Astrocyte (in vitro differentiated cells and primary cell): ENCODE data around the gene FABP1. TPM values are rescaled to one million over a fixed set of nuclear protein-coding genes. Genes with fewer than 3 reads are reported as not detected.

Source experiments
- DNase-seq: peaks from one replicate; pipeline ENCODE4 v3.0.0-alpha.2; 2010; ENCODE audit warnings: low read depth
- FAIRE-seq: peaks from 2 replicates; lab custom pipeline; 2011; peaks lifted over from hg19 to GRCh38; lab: Jason Lieb, UNC
- H2AFZ ChIP-seq: 2 replicates; pipeline ENCODE4 v1.6.0; 2012; ENCODE audit warnings: low read depth, low read length, inconsistent platforms
- H3K27ac ChIP-seq: 2 replicates; pipeline ENCODE4 v1.5.1; 2011; ENCODE audit warnings: low read depth, low read length, inconsistent platforms
- H3K27me3 ChIP-seq: 2 replicates; pipeline ENCODE4 v1.6.0; 2011; ENCODE audit warnings: low read length, inconsistent platforms; ENCODE audit not compliant: insufficient read depth
- H3K36me3 ChIP-seq: 2 replicates; pipeline ENCODE4 v1.5.1; 2011; ENCODE audit warnings: low read length, inconsistent platforms; ENCODE audit not compliant: insufficient read depth
- H3K4me1 ChIP-seq: 2 replicates; pipeline ENCODE4 v1.5.1; 2011; ENCODE audit warnings: low read length, inconsistent platforms; ENCODE audit not compliant: insufficient read depth
- H3K4me2 ChIP-seq: 2 replicates; pipeline ENCODE4 v1.6.0; 2012; ENCODE audit warnings: low read length, inconsistent platforms
- H3K4me3 ChIP-seq: 2 replicates; pipeline ENCODE4 v1.5.1; 2011; ENCODE audit warnings: low read depth, mild to moderate bottlenecking, low read length, inconsistent platforms; ENCODE audit not compliant: insufficient read depth
- H3K79me2 ChIP-seq: 2 replicates; pipeline ENCODE4 v1.6.0; 2012; ENCODE audit warnings: mild to moderate bottlenecking, low read length, inconsistent platforms; ENCODE audit not compliant: insufficient read depth
- H3K9ac ChIP-seq: 2 replicates; pipeline ENCODE4 v1.6.0; 2012; ENCODE audit warnings: mild to moderate bottlenecking, low read length, inconsistent platforms
- H3K9me3 ChIP-seq: 2 replicates; pipeline ENCODE4 v1.5.1; 2012; ENCODE audit warnings: low read depth, mild to moderate bottlenecking, low read length, inconsistent platforms; ENCODE audit not compliant: insufficient read depth
- H4K20me1 ChIP-seq: 2 replicates; pipeline ENCODE4 v1.6.0; 2012; ENCODE audit warnings: low read length, inconsistent platforms; ENCODE audit not compliant: insufficient read depth
- H3K27ac Mint-ChIP-seq: one replicate; pipeline ENCODE4 v1.8.0; 2021; ENCODE audit warnings: mild to moderate bottlenecking, mixed read lengths; ENCODE audit not compliant: unreplicated experiment
- H3K27me3 Mint-ChIP-seq: one replicate; pipeline ENCODE4 v1.8.0; 2021; ENCODE audit warnings: low read depth, mixed read lengths; ENCODE audit not compliant: unreplicated experiment
- H3K36me3 Mint-ChIP-seq: one replicate; pipeline ENCODE4 v1.8.0; 2021; ENCODE audit warnings: low read depth, mixed read lengths; ENCODE audit not compliant: unreplicated experiment
- H3K4me1 Mint-ChIP-seq: one replicate; pipeline ENCODE4 v1.8.0; 2021; ENCODE audit warnings: low read depth, mixed read lengths; ENCODE audit not compliant: unreplicated experiment
- H3K4me3 Mint-ChIP-seq: one replicate; pipeline ENCODE4 v1.8.0; 2021; ENCODE audit warnings: mild to moderate bottlenecking, moderate library complexity, mixed read lengths; ENCODE audit not compliant: unreplicated experiment
- H3K9me3 Mint-ChIP-seq: one replicate; pipeline ENCODE4 v1.8.0; 2021; ENCODE audit warnings: mild to moderate bottlenecking, mixed read lengths; ENCODE audit not compliant: unreplicated experiment
- EZH2 ChIP-seq: IDR thresholded peaks from 2 replicates; pipeline ENCODE4 v1.6.1; 2012; ENCODE audit warnings: mild to moderate bottlenecking, low read length, inconsistent platforms; ENCODE audit not compliant: insufficient read depth
- total RNA-seq: library from RNA; stranded (reverse); gene quantifications from 2 replicates; pipeline ENCODE4 v1.2.1, GENCODE V29; 2021
- TF ChIP-seq, protein P1 (sequence below): IDR thresholded peaks from 2 replicates; pipeline ENCODE4 v1.5.1; 2011; ENCODE audit warnings: low read depth, mild to moderate bottlenecking, inconsistent platforms, low read length, moderate library complexity; ENCODE audit not compliant: insufficient read depth

Gene FABP1
- total RNA-seq, 1 donor from 2014 or later = not detected

DNA sequence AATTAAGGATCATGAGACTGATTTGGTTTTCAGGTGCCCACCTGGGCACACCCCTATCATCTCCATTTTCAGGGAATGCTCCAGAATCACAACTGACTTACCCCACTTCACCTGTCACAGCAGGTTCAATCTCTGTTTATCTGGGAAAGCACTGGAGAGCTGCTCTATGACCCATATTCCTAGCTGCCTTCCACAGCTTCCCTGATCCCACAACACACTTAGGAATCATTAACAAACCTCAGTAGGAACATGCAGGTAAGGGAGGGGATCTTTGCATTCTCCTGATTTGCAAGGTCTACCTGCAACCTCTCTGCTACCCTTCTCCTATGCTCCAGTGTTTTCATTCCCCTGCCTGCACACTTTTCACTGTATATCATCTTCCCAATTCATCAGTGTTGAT is 18.7 kb upstream of the FABP1 start:
- H3K4me1 Mint-ChIP-seq = no peaks in the 10 kb centered on the region
- H3K4me3 Mint-ChIP-seq = no peak overlapping the region
- Histone ChIP-seq H3K4me3 (no peak overlapping the region), H3K27ac (no peak overlapping the region), H3K9ac (no peak overlapping the region), H4K20me1 (no peaks in the 10 kb centered on the region), H3K36me3 (no peaks in the 10 kb centered on the region), H3K79me2 (no peaks in the 10 kb centered on the region), H2AFZ (no peak overlapping the region), H3K27me3 (no peaks in the 10 kb centered on the region), H3K9me3 (no peaks in the 10 kb centered on the region), H3K4me1 (no peaks in the 10 kb centered on the region), H3K4me2 (no peak overlapping the region)
- FAIRE-seq = no peak
- H3K27me3 Mint-ChIP-seq = peaks cover 6% of the 10 kb centered on the region
- H3K9me3 Mint-ChIP-seq = peaks cover 8% of the 10 kb centered on the region
- peaks cover 1% of the 10 kb centered on the region for H3K36me3 Mint-ChIP-seq
- TF ChIP-seq, protein P1, sequence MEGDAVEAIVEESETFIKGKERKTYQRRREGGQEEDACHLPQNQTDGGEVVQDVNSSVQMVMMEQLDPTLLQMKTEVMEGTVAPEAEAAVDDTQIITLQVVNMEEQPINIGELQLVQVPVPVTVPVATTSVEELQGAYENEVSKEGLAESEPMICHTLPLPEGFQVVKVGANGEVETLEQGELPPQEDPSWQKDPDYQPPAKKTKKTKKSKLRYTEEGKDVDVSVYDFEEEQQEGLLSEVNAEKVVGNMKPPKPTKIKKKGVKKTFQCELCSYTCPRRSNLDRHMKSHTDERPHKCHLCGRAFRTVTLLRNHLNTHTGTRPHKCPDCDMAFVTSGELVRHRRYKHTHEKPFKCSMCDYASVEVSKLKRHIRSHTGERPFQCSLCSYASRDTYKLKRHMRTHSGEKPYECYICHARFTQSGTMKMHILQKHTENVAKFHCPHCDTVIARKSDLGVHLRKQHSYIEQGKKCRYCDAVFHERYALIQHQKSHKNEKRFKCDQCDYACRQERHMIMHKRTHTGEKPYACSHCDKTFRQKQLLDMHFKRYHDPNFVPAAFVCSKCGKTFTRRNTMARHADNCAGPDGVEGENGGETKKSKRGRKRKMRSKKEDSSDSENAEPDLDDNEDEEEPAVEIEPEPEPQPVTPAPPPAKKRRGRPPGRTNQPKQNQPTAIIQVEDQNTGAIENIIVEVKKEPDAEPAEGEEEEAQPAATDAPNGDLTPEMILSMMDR = no peak
- no peak for TF ChIP-seq EZH2
- H3K27ac Mint-ChIP-seq = no peak overlapping the region
- no peak for DNase-seq

DNA sequence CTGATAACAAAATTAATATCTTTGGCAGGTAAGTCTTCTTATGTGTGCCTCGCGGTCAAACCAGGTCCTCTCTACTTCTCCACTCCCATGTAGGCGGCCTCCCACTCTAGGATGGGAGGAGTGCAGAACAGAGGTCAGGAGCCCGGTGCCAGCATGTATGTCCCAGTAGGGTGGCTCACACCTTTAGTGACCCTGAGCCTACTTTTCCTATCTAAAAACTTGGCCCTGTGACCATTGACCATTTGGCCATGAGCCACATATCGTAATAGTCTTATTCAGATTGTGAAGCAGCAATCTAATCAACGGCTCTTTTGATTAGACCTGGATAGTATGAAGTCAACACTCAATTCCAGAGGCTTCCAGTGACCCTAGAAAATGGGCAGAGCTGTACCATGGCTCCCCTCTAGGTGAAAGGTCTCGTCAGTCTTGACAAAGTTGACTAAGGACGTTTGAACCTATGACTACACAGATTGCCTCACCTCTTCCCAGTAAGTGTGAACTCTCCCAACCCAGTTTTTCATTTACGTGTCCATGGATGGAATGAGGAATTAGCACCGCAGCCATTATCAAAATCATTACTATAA is 17.1 kb upstream of the FABP1 start:
- Histone ChIP-seq H3K36me3 (no peaks in the 10 kb centered on the region), H3K9me3 (no peaks in the 10 kb centered on the region), H3K27ac (no peak overlapping the region), H3K79me2 (no peaks in the 10 kb centered on the region), H4K20me1 (no peaks in the 10 kb centered on the region), H2AFZ (no peak overlapping the region), H3K4me2 (no peak overlapping the region), H3K9ac (no peak overlapping the region), H3K4me3 (no peak overlapping the region), H3K4me1 (no peaks in the 10 kb centered on the region), H3K27me3 (no peaks in the 10 kb centered on the region)
- Mint-ChIP-seq H3K4me1 (no peaks in the 10 kb centered on the region), H3K27me3 (peaks cover 6% of the 10 kb centered on the region), H3K4me3 (no peak overlapping the region), H3K27ac (no peak overlapping the region), H3K9me3 (peaks cover 7% of the 10 kb centered on the region), H3K36me3 (peaks cover 1% of the 10 kb centered on the region)
- FAIRE-seq = no peak
- DNase-seq = no peak
- no peak for TF ChIP-seq EZH2
- TF ChIP-seq, protein P1 = no peak

DNA sequence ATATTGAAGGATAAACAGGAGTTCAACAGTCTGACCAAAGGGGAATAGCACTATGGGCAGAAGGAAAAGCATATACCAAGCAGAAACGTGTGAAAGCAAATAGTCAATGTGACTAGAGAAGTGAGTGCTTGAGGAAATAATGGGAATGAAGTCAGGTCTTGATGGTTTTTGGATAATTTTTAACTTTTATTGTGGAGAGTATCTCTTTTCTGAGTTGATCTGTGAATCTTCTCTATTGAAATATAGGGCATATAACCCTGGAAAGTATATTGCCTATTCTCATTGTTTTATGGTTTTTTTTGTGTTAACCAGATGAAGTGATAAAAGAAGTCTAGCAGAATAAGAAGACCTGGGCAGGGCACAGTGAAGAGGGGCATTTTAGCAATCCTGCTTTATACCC is 16.4 kb upstream of the FABP1 start:
- Mint-ChIP-seq H3K9me3 (peaks cover 6% of the 10 kb centered on the region), H3K4me3 (no peak overlapping the region), H3K36me3 (peaks cover 1% of the 10 kb centered on the region), H3K27me3 (peaks cover 6% of the 10 kb centered on the region), H3K4me1 (no peaks in the 10 kb centered on the region), H3K27ac (no peak overlapping the region)
- no peak overlapping the region for H3K4me2 ChIP-seq
- H3K4me3 ChIP-seq = no peak overlapping the region
- H2AFZ ChIP-seq = no peak overlapping the region
- no peak for FAIRE-seq
- H3K27ac ChIP-seq = no peak overlapping the region
- no peak for DNase-seq
- no peaks in the 10 kb centered on the region for H3K79me2 ChIP-seq
- no peaks in the 10 kb centered on the region for H4K20me1 ChIP-seq
- H3K27me3 ChIP-seq = no peaks in the 10 kb centered on the region
- H3K36me3 ChIP-seq = no peaks in the 10 kb centered on the region
- no peak overlapping the region for H3K9ac ChIP-seq
- no peaks in the 10 kb centered on the region for H3K4me1 ChIP-seq
- no peaks in the 10 kb centered on the region for H3K9me3 ChIP-seq
- no peak for TF ChIP-seq EZH2
- TF ChIP-seq, protein P1 = no peak
